Cerebellar nuclear complex (tissue), 1 donor: Measurements from ENCODE around the gene PPP1R1A.

Source experiments
- DNase-seq, 2 experiments: peaks; one replicate each; lab custom pipeline; 2025; lab: John Stamatoyannopoulos, UW

PPP1R1A gene

GRCh38 chr12:54571193-54572188 lies 17.0 kb downstream of the PPP1R1A start:
- DNase-seq: no peak

GRCh38 chr12:54569995-54570528 lies 18.4 kb downstream of the PPP1R1A start:
- no peak for DNase-seq

DNA sequence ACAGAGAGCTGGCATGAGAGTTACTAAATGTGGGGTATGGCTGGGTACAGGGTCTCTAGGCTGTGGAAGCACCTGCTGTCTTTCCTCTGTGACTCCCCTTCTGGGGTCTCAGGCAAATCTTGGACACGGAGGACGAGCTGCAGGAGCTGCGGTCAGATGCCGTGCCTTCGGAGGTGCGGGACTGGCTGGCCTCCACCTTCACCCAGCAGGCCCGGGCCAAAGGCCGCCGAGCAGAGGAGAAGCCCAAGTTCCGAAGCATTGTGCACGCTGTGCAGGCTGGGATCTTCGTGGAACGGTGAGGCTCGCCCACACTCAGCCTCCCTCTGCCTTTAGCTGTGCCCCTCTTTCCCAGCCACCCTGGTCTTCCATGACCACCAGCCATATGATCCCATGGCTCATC lies 19.4 kb downstream of the PPP1R1A start:
- DNase-seq: no peak

DNA sequence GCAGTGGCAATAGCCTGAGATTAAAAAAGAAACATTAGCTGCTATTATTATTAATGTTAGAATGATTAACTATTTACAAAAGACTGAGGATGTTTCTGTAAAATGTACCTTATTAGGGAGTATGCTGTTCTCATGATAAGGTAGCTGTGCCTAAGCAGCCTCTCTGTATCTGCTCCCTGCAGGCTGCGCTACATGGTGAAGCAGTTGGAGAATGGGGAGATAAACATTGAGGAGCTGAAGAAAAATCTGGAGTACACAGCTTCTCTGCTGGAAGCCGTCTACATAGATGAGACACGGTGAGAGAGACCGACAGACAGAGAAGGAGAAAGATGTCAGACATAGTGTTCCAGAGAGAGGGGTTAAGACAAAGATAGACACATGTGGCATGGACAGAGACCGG lies 21.7 kb downstream of the PPP1R1A start:
- DNase-seq: no peak

DNA sequence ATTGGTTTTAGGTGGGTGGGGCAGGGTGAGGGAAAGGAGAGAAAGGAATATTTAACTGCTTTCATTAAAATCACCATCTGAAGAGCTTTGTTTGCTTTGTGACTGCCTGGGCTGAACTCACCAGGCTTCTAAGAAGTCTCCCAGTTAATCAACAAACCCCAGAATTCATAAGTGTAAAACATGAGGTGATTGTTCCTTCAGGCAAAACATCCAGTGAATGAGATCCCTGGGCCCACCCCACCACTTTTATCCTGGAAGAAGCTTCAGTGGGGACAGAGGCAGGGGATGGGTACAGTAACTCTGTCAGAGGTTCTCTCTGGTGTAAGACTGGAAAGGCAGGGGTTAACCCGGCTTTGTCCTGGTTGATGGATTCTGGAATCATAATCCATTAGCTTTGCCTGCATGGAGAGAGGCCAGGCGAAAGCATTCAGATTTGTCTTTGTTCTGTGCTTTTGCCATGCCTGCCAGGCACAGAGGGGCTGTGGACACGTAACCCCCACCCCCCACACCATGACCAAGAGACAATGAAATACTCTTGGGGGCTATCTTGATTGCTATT lies 22.4 kb downstream of the PPP1R1A start:
- no peak for DNase-seq

GRCh38 chr12:54565310-54565985 lies 23.0 kb downstream of the PPP1R1A start:
- no peak for DNase-seq

DNA sequence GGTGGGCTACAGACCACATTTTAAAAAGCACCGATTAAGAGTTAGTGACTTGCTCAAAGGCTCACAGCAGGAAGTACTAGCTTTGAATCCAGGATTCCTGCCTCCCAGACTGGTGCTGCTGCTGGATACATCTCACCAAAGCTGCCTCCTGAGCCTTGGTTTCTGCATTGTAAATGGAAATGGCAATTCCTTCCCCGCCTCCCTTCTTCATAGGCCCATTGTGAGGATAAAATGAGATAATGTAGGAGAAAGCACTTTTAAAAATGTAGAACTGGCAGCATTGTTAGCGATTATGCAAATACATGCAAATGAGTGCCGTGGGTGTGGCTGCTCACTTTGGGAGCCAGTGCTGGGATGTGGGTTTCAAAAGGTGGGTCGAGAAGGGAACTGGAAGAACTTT lies 23.7 kb downstream of the PPP1R1A start:
- no peak for DNase-seq

GRCh38 chr12:54563787-54564186 lies 24.7 kb downstream of the PPP1R1A start:
- no peak for DNase-seq

DNA sequence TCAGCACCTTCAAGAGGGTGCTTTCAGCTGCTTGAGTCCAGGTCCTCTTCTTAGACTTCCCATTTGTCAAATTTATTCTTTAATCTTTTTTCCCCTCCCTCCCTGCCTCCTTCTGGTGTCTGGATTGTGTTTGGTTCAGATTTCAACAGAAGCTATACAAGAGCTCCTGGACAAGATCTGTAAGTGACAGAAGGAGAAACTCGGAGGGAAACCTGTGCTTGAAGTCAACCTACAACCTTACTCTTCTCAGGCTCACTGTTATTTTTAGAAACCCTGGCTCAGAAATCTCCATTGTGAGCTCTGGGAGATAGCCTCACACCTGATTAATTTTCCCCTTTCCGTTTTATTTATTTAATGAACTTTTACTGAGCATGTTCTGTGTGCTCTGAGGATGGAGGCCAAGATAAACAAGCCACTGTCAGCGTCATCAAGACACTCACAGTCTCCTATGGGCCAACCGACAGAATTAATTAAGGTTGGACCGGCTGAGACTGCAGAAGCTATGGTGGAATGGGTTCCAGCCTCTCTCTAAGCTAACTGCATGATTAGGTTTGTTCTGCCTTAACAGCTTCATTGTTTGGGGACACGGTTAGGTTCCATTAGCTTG lies 25.6 kb downstream of the PPP1R1A start:
- DNase-seq: no peak

- no peak for DNase-seq
These were observed 27.3 kb downstream of the PPP1R1A start for GRCh38 chr12:54561164-54561563.

GRCh38 chr12:54560374-54560858 lies 28.0 kb downstream of the PPP1R1A start:
- DNase-seq: peak in 1 of 2 experiments; percentile 13

- no peak for DNase-seq
These were observed 29.7 kb downstream of the PPP1R1A start for GRCh38 chr12:54558759-54559158.

DNA sequence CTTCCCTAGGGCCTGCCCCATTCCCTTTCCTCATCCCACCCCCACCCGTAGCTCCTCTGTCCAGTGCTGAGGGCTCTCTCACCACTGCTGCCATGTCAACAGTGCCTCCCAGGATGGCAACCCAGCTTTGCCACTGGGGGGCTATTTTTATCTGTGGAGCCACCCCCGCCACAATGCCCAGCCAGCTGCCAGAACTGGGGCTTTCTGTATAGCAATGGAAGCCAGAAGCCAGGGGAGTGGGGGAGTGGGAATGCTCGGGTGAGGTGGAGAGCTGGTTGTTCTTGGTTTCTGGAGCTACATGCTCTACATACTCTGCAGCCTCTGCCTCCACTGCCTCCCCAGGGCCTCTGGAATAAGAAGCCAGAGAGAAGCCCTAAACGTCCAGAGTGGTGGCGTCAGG lies 30.1 kb downstream of the PPP1R1A start:
- DNase-seq: no peak

- DNase-seq: no peak
These were observed 32.7 kb downstream of the PPP1R1A start for GRCh38 chr12:54555670-54556257.

DNA sequence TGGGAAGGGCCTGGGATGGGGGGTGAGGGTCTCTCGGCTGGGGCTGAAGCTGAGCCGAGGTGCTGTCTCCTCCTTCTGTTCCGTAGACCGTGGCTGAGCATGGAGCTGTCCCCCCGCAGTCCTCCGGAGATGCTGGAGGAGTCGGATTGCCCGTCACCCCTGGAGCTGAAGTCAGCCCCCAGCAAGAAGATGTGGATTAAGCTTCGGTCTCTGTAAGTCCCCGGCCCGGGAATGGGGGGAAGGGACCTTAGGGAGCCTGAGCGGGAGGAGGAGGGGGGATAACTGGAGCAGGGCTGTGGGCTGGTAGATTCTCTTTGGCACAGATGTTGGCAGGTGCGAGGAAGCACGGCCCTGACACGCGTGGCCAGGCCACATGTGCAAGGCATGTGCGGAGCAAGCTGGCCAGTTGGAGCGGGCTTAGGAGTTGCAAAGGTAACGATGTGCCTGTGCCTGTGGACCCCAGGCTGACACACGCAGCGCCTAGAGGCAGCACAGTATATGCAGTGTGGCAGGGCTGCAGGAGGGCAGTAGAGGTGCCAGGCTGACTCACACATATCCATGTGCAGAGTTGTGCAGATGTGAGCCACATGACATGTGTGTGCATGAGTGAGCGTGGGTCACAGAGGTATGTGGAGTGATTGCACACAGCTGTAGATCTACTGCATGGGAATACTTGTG lies 38.5 kb downstream of the PPP1R1A start:
- no peak for DNase-seq

DNA sequence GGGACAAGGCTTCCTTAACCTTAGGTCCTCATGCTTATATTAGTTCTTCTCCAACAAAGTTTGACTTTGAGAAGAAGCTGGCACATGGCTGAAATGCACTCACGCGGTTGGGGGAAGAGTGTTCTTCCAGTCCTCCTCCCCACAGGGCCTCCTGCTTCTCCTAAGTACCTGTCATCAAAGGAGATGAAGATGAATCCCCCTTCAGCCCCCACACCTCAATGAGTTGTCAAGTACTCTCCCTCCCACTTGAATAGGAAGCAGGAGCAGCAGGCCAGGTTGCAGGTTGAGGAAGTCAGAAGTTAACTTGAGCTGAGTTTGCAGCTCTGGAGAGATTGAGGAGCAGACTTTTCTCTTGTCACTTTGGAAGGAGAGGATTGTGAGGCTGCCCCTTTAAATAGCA lies 41.9 kb downstream of the PPP1R1A start:
- DNase-seq: no peak

GRCh38 chr12:54544743-54545142 lies 43.7 kb downstream of the PPP1R1A start:
- no peak for DNase-seq

DNA sequence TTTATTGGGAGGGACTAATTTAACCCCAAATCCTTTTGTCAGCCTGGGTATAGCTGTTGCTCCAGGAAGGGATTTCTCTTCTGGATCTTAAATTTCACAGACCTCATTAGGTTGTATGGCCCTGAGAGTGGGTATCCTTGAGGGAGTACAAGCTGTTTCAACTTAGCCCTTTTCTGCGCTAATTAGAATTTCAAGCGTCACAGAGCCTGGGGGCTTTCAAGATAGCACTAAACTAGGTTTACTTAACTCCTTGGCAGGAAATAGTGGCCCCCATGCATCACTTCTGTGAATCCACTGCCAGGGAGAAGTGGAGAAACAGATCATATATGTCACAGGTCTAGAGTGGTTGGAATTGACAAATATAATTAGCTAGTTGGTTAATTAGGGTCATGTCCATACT lies 44.9 kb downstream of the PPP1R1A start:
- DNase-seq: no peak

DNA sequence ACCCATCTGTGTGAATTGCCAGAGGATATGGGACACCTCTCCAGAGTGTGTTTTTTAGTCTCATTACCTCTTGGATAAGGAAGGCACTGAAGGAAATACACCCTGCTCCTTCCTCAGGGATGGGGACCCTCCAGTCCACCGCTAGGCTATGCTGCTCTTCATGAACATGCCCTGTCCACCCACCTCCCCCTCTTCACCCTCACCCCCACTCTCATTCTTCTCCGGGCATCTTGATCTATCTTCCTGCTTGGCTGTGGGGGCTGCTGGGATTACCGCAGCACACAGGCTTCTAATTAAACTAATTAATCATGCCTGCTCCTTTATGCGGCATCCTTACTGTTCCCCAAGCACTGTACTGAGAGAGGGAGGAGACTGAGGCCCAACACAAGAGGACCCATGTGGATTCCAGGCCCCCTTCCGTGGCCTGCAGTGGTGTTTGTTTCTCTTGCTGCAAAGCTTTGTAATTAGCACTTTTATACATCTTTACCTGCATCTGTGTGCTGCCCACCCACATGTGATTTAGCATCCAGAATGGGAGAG lies 46.6 kb downstream of the PPP1R1A start:
- no peak for DNase-seq

DNA sequence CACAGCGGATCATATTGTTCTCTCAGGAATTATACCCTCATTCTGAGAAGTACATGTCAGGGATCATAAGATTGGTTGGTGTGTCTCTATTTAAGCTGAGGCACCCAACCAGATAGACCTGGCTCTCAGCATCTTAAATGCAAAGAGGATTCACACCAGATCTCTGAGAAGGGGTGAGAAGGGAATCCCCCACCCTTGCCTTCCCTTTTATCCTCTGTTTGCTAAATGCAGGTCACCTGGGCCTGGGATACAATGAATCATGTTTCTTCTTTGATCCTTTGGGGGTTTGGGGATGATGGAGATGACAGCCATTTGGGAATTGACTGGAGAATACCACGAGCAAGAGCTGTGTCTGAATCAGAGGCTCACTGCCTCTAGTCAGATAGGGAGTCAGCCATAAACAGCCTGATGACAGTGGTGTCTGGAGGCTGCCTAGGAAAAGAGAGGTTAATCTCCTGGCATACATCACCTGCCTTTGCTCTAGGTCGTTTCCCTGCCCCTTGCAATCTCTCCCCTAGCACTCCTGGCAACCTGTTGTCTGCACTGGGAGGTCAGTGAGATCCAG lies 50.2 kb downstream of the PPP1R1A start:
- no peak for DNase-seq
